ENCODE results near the gene TMED9. TPM values are rescaled to one million over a fixed set of nuclear protein-coding genes. Genes with fewer than 3 reads are reported as not detected.
A peak's percentile ranks its signal among the peaks of the same experiment; 100 is the strongest.
"Not testable (repeated sequence)": the region's sequence is repeated elsewhere in the genome, so short reads cannot be mapped to it uniquely, and the experiment has no call there.

TMED9 gene
- total and polyA plus RNA-seq, 8 donors = 99.1 to 167 (median 112) TPM

DNA sequence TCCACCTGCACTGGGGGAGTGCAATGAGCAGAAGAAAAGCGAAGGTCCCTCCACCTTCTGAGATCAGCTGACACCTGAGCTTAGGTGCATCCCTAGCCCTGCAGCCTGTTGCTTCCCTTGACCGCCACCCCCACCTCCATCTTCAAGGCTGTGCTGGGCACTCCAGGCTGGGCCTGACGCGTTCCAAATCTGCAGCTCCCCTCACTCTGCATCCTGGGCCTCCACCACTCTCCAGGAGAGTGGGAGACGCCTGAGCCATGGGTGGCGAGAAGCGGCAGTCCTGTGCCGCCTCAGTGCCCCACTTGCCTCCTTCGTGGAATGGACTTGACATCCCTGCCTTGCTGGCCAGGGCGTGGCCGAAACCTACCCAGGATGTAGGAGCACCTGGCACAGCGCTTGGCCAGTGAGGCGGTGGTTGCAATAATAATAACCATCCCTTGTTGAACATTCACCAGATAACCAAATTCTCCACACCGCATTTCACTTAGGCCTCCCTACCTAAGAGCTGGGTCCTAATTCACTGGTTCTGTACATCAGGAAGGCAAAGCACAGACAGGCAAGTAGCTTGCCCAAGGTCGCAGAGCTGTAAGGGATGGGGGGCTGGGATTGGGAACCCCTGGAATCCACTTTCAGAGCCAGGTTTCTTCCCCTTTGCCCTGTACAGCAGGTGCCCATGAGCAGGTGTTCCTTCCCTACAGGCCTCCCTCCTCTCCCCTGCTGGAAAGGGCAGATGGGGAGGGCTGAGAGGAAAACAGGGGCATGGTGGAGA is 19.6 kb downstream of the TMED9 start:
- TF ChIP-seq, protein P1, sequence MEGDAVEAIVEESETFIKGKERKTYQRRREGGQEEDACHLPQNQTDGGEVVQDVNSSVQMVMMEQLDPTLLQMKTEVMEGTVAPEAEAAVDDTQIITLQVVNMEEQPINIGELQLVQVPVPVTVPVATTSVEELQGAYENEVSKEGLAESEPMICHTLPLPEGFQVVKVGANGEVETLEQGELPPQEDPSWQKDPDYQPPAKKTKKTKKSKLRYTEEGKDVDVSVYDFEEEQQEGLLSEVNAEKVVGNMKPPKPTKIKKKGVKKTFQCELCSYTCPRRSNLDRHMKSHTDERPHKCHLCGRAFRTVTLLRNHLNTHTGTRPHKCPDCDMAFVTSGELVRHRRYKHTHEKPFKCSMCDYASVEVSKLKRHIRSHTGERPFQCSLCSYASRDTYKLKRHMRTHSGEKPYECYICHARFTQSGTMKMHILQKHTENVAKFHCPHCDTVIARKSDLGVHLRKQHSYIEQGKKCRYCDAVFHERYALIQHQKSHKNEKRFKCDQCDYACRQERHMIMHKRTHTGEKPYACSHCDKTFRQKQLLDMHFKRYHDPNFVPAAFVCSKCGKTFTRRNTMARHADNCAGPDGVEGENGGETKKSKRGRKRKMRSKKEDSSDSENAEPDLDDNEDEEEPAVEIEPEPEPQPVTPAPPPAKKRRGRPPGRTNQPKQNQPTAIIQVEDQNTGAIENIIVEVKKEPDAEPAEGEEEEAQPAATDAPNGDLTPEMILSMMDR (IDR thresholded peaks at IDR 0.05) = no peak
- no peak for FAIRE-seq
- Histone ChIP-seq H3K36me3 (no peaks in the 10 kb centered on the region), H3K27ac (no peak overlapping the region), H3K4me3 (no peak overlapping the region), H3K4me1 (no peaks in the 10 kb centered on the region), H3K27me3 (no peaks in the 10 kb centered on the region), H3K9me3 (no peaks in the 10 kb centered on the region)
- ATAC-seq = no peak
- WGBS, 2 donors = 88% methylated on average over 15 of the region's 15 CpGs
- intact Hi-C loops (cut with DNase I) = no loop called here
- DNase-seq = peak in 1 of 6 donors; percentile 46

DNA sequence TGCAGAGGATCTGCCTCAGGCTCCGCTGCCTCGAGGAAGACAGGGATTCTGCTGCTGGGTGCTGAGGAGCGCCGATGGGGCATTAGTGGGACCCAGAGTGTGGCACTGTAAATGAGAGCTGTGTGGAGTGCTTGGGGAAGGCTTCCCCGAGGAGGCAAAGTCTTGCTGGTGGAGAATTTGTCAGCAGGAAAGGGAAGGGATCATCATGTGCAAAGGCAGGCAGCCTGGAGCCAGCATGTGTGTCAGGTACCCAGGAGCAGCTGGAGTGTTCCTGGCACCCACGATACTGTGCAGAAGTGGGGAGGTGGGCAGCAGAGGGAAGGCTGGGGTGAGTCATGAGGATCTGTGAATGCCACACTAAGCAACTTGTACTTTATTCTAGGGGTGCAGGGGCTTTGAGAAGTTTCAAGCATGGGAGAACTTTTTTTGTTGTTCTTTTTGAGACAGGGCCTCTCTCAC is 20.2 kb downstream of the TMED9 start:
- DNase-seq = no peak
- 75 to 77% methylated on average over 6 of the region's 6 CpGs for WGBS, 2 donors
- H3K27me3 ChIP-seq = no peaks in the 10 kb centered on the region
- H3K4me1 ChIP-seq = no peaks in the 10 kb centered on the region
- no peaks in the 10 kb centered on the region for H3K9me3 ChIP-seq
- H3K27ac ChIP-seq = no peak overlapping the region
- TF ChIP-seq, protein P1 (IDR thresholded peaks at IDR 0.05) = no peak
- no peak for ATAC-seq
- H3K4me3 ChIP-seq = no peak overlapping the region
- FAIRE-seq = no peak
- intact Hi-C loops (cut with DNase I) = no loop called here
- H3K36me3 ChIP-seq = no peaks in the 10 kb centered on the region

DNA sequence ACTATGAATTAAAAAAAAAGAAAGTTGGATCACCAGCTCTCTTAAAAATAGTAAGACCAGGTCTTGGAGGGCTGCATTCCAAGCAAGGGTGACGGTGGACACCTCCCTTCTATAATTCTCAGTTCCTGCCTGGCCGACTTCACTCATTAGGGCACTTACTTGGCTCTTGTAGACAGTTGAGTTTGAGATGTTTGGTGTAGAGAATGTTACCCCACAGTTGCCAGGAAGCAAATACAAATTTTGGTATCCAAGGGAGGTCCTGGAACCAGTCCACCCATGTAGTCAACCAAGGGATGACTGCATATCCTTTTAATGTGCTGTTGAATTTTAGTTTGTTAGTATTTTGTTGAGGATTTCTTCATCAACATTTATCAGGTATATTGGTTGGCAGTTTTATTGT is 28.6 kb downstream of the TMED9 start:
- no peak for ATAC-seq
- FAIRE-seq = no peak
- H3K27ac ChIP-seq = no peak overlapping the region
- DNase-seq = no peak
- H3K27me3 ChIP-seq = no peaks in the 10 kb centered on the region
- WGBS, 2 donors = 96% methylated on average over 2 of the region's 2 CpGs
- H3K4me1 ChIP-seq = no peaks in the 10 kb centered on the region
- no peak overlapping the region for H3K4me3 ChIP-seq
- TF ChIP-seq, protein P1 (IDR thresholded peaks at IDR 0.05) = no peak
- H3K36me3 ChIP-seq = peaks cover 0 to 12% (median 12%) of the 10 kb centered on the region in 3 donors
- intact Hi-C loops (cut with DNase I) = no loop called here
- no peaks in the 10 kb centered on the region for H3K9me3 ChIP-seq

DNA sequence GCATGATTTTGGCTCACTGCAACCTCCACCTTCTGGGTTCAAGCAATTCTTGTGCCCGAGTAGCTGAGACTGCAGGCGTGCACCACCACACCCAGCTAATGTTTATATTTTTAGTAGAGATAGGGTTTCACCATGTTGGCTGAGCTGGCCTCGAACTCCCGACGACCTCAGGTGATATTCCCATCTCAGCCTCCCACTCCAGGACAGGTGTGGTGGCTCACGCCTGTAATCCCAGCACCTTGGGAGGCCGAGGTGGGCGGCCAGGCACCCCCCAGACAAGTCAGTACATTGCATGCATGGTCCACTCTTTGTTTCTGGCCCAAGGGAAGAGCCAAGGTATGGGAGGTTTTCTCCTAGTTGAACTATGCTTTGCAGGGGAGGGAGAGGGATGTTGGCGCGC is 32.2 kb downstream of the TMED9 start:
- H3K4me1 ChIP-seq; H3K36me3 ChIP-seq; intact Hi-C loops (cut with DNase I); ATAC-seq; H3K27ac ChIP-seq; H3K27me3 ChIP-seq; FAIRE-seq; DNase-seq; H3K9me3 ChIP-seq; H3K4me3 ChIP-seq: not testable (repeated sequence)
- 94 to 96% methylated on average over 10 of the region's 10 CpGs for WGBS, 2 donors

DNA sequence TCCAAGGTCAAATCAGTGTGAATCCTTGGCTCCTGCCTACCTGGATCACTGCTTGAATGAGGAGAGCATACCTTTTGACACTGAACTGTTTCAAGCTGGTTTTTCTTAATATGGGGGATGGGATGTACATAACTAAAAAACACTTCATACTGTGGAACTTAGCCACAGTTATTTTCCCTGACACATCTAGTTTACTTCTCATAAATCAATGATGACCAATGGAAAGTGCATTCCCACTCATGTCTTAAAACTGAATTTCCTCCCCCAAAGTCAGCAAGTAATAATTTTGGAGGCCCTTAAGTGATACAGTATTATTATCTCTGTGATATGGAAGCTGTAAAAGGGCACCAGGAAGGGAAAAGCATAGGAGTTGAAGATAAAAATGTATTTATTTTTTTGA is 38.2 kb downstream of the TMED9 start:
- H3K4me1 ChIP-seq; H3K27me3 ChIP-seq; H3K9me3 ChIP-seq; ATAC-seq; H3K36me3 ChIP-seq; H3K4me3 ChIP-seq; intact Hi-C loops (cut with DNase I); FAIRE-seq; H3K27ac ChIP-seq; DNase-seq: not testable (repeated sequence)

DNA sequence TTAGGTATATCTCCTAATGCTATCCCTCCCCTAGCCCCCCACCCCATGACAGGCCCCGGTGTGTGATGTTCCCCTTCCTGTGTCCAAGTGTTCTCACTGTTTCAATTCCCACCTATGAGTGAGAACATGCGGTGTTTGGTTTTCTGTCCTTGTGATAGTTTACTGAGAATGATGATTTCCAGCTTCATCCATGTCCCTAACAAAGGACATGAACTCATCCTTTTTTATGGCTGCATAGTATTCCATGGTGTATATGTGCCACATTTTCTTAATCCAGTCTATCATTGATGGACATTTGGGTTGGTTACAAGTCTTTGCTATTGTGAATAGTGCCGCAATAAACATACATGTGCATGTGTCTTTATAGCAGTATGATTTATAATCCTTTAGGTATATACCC is 42.9 kb downstream of the TMED9 start:
- FAIRE-seq; H3K36me3 ChIP-seq; intact Hi-C loops (cut with DNase I); H3K4me3 ChIP-seq; H3K9me3 ChIP-seq; H3K4me1 ChIP-seq; H3K27me3 ChIP-seq; DNase-seq; H3K27ac ChIP-seq; ATAC-seq: not testable (repeated sequence)
- WGBS, 2 donors = 84 to 99% methylated on average over 3 of the region's 3 CpGs

DNA sequence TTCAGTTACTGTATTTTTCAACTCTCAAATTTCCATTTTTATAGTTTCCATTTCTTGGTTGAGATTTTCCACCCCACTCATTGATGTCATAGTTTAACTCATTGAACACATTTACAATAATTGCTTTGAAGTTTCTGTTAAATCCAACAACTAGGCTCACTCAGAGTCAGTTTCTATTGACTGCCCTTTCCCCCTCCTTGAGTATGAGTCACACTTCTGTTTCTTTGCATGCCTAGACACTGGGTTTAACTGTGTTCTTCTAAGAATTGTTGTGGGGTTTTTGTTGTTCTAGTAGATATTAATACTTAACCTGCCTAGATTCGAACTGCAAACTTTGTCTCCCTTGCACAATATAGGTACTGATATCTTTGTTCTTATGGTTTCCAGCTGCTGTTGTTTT is 53.5 kb downstream of the TMED9 start:
- FAIRE-seq; H3K4me1 ChIP-seq; ATAC-seq; H3K9me3 ChIP-seq; H3K27ac ChIP-seq; H3K4me3 ChIP-seq; intact Hi-C loops (cut with DNase I); DNase-seq; H3K27me3 ChIP-seq; H3K36me3 ChIP-seq: not testable (repeated sequence)
- WGBS, 2 donors = no CpG with 5 or more reads among the region's 1 CpG
